ENCODE results near the gene SORCS2. TPM values are rescaled to one million over a fixed set of nuclear protein-coding genes. Genes with fewer than 3 reads are reported as not detected.

Gene SORCS2
- total RNA-seq, 1 experiment from 2014 or later: 0.15 TPM

GRCh38 chr4:7253341-7253700 is 61.0 kb downstream of the SORCS2 start:
- Histone ChIP-seq H3K27me3 (ENCODE audit: control insufficient read depth, insufficient read depth, low read length) (no peaks in the 10 kb centered on the region), H3K9me3 (ENCODE audit: control insufficient read depth, insufficient read depth, low read depth, low read length) (no peaks in the 10 kb centered on the region), H3K4me3 (ENCODE audit: low read depth in 2 of 2, low read length in 2 of 2) (no peak overlapping the region), H3K4me1 (ENCODE audit: control insufficient read depth, insufficient read depth, low read length) (no peaks in the 10 kb centered on the region), H3K27ac (ENCODE audit: low read length) (no peak overlapping the region), H3K36me3 (ENCODE audit: control insufficient read depth, insufficient read depth, low read length) (no peaks in the 10 kb centered on the region)
- no peak for DNase-seq (ENCODE audit: low read depth, low spot score)
- intact Hi-C loops (cut with micrococcal nuclease; ENCODE audit: unreplicated experiment) (no loop called here), in situ Hi-C loops (cut with HindIII; ENCODE audit: low pct_unique_long_range_greater_than_20kb, low sequenced_read_pairs) (no loop called here)
- ATAC-seq: no peak
- ChIA-PET POLR2A (no interaction called here), CTCF (no interaction called here)
- no TSS peak for BruUV-seq (replicated peaks)
- TF ChIP-seq CTCF (IDR thresholded peaks at IDR 0.05) (no peak), REST (IDR thresholded peaks at IDR 0.05; ENCODE audit: insufficient read depth in 1 of 2, low read depth in 2 of 2, low read length in 1 of 2) (no peak)

- no TSS peak for BruUV-seq (replicated peaks)
- TF ChIP-seq TCF7L2 (IDR thresholded peaks at IDR 0.05; ENCODE audit: low read depth, low read length) (no peak), CTCF (IDR thresholded peaks at IDR 0.05) (no peak), POLR2AphosphoS5 (IDR thresholded peaks at IDR 0.05; ENCODE audit: low read depth, low read length) (no peak), REST (IDR thresholded peaks at IDR 0.05; ENCODE audit: insufficient read depth in 1 of 2, low read depth in 2 of 2, low read length in 1 of 2) (no peak), SIN3A (IDR thresholded peaks at IDR 0.05; ENCODE audit: borderline replicate concordance, insufficient read depth, low read depth, low read length) (no peak)
Observed at GRCh38 chr4:7253837-7254236, 61.5 kb downstream of the SORCS2 start.

More at GRCh38 chr4:7253837-7254236, 61.5 kb downstream of the SORCS2 start:
- no peaks in the 10 kb centered on the region for H3K9me3 ChIP-seq (ENCODE audit: control insufficient read depth, insufficient read depth, low read depth, low read length)
- in situ Hi-C loops (cut with HindIII; ENCODE audit: low pct_unique_long_range_greater_than_20kb, low sequenced_read_pairs) (no loop called here), intact Hi-C loops (cut with micrococcal nuclease; ENCODE audit: unreplicated experiment) (no loop called here)
- no peak for DNase-seq (ENCODE audit: low read depth, low spot score)
- CTCF ChIA-PET: no interaction called here
- H3K4me1 ChIP-seq (ENCODE audit: control insufficient read depth, insufficient read depth, low read length): no peaks in the 10 kb centered on the region
- H3K27ac ChIP-seq (ENCODE audit: low read length): no peak overlapping the region
- no peaks in the 10 kb centered on the region for H3K36me3 ChIP-seq (ENCODE audit: control insufficient read depth, insufficient read depth, low read length)
- no peak overlapping the region for H3K4me3 ChIP-seq (ENCODE audit: low read depth in 2 of 2, low read length in 2 of 2)
- no peaks in the 10 kb centered on the region for H3K27me3 ChIP-seq (ENCODE audit: control insufficient read depth, insufficient read depth, low read length)
- POLR2A ChIA-PET: no interaction called here
- ATAC-seq: no peak

Measured in Panc1 (cell line).